GM21529 (cell line): Measurements from ENCODE around the gene ECD.
A peak's percentile ranks its signal among the peaks of the same experiment; 100 is the strongest.

Experiments used
- ATAC-seq: cut with Tn5 transposase; IDR thresholded peaks from one replicate; pipeline ENCODE4 v1.9.1; 2021; ENCODE audit not compliant: unreplicated experiment

ECD gene

DNA sequence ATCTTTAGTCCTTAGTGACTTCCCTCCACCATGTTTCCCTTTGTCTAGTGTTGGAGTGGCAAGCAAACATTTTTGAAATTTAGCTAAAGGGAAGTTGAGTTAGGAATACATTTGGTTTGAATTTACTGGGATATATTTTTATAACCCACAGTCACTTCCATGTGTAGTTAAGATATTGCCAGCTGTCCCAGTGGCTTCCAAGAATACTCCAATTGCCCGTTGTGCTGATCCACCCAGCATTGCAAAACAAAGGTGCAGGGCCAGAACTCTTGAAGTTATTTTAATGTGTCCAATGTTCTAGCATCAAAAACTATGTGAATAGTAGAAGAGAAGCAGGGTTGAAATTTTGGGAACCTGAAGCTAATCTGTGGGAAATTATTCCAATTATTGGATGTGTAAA lies 68.7 kb downstream of the ECD start:
- no peak for ATAC-seq

- ATAC-seq: no peak
These were observed 70.5 kb downstream of the ECD start for GRCh38 chr10:73097305-73097670.

- peak; percentile 79 for ATAC-seq
These were observed 71.1 kb downstream of the ECD start, which contains the start of gene P4HA1 for GRCh38 chr10:73096449-73097304. Gene P4HA1, minus strand, starts transcription at chr10:73096866. Its CDS starts 21,983 bp downstream, at chr10:73074883.

DNA sequence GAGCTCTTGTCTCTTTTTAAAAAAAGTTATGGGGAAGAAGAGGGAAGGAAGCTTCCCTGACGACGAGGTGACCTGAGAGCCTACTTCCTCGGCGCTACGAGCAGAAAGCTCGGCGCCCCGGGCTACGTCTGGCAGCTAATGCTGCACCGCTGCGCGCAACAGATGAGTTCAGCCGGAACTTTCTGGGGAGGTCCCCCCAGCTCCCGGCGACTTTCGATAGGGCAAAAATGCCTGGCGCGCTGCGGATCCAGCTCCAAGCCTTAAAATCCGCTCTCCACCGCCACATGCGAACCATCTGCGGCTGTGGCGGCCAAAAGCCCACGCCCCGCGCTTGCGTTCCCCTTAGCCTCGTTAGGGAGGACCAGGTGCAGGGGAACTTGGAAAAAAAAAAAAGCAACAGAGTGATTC lies 71.8 kb downstream of the ECD start:
- peak; percentile 36 for ATAC-seq

- no peak for ATAC-seq
These were observed 72.3 kb downstream of the ECD start for GRCh38 chr10:73095481-73096021.

- no peak for ATAC-seq
These were observed 72.8 kb downstream of the ECD start for GRCh38 chr10:73094986-73095480.

- no peak for ATAC-seq
These were observed 73.6 kb downstream of the ECD start for GRCh38 chr10:73093922-73094850.

- ATAC-seq: no peak
These were observed 75.0 kb downstream of the ECD start for GRCh38 chr10:73092830-73093229.

DNA sequence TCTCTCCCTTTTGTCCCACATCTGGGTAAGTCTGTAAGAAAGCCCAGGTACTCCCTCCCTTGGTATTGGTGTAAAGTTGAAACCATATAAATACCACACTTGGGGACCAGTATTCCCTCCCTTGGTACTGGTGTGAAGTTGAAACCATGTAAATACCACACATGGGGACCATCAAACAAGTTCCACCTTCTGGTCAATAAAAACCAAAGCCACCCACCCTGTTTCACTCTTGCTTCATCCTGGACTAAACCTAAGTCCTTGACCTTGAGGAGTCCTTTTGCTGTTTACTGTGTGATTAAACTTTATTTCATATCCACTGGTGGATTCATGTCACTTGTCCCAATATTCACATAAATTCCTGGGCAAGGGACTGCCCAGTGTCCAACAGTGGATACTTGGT lies 79.5 kb downstream of the ECD start:
- ATAC-seq: no peak

- ATAC-seq: no peak
These were observed 81.0 kb downstream of the ECD start for GRCh38 chr10:73086816-73087215.

DNA sequence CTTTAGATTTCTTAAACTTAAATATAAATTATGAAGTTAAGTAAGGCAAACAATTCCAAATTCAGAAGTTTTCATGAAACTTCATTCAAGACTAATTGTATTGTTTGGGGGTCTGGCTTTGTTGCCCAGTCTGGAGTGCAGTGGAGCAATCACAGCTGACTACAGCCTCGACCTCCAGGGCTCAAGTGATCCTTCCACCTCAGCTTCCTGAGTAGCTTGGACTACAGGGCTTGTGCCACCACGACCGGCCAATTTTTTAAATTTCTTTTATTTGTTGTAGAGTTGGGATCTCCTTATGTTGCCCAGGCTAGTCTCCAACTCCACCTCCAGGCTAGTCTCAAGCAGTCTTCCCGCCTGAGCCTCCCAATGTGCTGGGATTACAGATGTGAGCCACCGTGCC lies 83.6 kb downstream of the ECD start:
- no peak for ATAC-seq
